Heart left ventricle (tissue), 13 donors: Measurements from ENCODE around the gene CCNY.

Experiments
- POLR2A ChIP-seq, 2 donors: fragments of 450-650 bp; IDR thresholded peaks; one replicate each; pipeline ENCODE4 v1.6.1; 2017; ENCODE audit warnings: antibody characterized with exemption in 2 of 2, mild to moderate bottlenecking in 2 of 2, moderate library complexity in 2 of 2
- TF ChIP-seq, protein P1 (sequence below), 12 donors: fragments of 200-600 bp; sonication (generic) in 4 of 12; IDR thresholded peaks; one replicate each; pipeline versions ENCODE4 v1.5.0 to v1.8.0; 2018 to 2022; ENCODE audit warnings: antibody characterized with exemption in 12 of 12, mild to moderate bottlenecking in 5 of 12
- donor health status: ischemic (EF 13 %, LVEDD 7.1; RV severe dilation, severe dysfunction).
- donor health status: DM: no; HTN: yes; CAD: no.
- donor health status: DM: no; HTN: no; CAD: no.
- donor health status: ischemic (EF 25% LVEDD 6.9; RV normal size, moderate dysfunction).
- donor health status: ischemic (EF 25% LVEDD 5.7; RV mildly dilated, moderate dysfunction).
- donor health status: ischemic (EF 35%, LVEDD 5.7; RV mildly dilated, moderate dysfunction).
- donor health status: nonischemic (EF 11% LVEDD 7.7; RV severe dilation, severe dysfunction).
- donor health status: DM: yes; HTN: yes; CAD: no.
- donor health status: PGD.
- donor health status: ischemic (EF 29% LVEDD 5.4; RV normal size, mild dysfunction).
- donor health status: nonischemic (EF 23%, LVEDD 6.1; RV moderate dilation, normal function).

DNA sequence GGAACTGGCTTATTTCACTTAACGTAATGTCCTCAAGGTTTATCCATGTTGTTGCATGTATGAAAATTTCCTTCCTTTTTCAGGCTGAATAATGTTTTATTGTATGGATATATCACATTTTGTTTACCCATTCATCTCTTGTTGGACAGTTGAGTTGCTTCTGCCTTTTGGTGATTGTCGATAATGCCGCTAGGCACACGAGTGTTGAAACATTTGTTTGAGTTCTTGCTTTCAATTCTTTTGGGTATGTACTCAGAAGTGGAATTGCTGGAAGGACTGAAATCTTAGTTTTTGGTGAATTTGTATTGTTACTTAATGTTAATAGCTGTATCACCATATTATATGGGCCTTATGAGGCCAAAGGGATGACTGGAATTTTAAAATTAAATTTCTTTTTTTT lies 23.6 kb downstream of the CCNY start:
- TF ChIP-seq, protein P1, sequence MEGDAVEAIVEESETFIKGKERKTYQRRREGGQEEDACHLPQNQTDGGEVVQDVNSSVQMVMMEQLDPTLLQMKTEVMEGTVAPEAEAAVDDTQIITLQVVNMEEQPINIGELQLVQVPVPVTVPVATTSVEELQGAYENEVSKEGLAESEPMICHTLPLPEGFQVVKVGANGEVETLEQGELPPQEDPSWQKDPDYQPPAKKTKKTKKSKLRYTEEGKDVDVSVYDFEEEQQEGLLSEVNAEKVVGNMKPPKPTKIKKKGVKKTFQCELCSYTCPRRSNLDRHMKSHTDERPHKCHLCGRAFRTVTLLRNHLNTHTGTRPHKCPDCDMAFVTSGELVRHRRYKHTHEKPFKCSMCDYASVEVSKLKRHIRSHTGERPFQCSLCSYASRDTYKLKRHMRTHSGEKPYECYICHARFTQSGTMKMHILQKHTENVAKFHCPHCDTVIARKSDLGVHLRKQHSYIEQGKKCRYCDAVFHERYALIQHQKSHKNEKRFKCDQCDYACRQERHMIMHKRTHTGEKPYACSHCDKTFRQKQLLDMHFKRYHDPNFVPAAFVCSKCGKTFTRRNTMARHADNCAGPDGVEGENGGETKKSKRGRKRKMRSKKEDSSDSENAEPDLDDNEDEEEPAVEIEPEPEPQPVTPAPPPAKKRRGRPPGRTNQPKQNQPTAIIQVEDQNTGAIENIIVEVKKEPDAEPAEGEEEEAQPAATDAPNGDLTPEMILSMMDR (IDR thresholded peaks at IDR 0.05): no peak
- no peak for TF ChIP-seq POLR2A (IDR thresholded peaks at IDR 0.05)
